HG02623 (cell line): ENCODE results near the gene B4GALNT4.
"Not testable (repeated sequence)": the region's sequence is repeated elsewhere in the genome, so short reads cannot be mapped to it uniquely, and the experiment has no call there.

Source experiments
- ATAC-seq: cut with Tn5 transposase; IDR thresholded peaks from one replicate; pipeline ENCODE4 v1.9.1; 2021; ENCODE audit warnings: moderate library complexity; ENCODE audit not compliant: unreplicated experiment

B4GALNT4 gene

DNA sequence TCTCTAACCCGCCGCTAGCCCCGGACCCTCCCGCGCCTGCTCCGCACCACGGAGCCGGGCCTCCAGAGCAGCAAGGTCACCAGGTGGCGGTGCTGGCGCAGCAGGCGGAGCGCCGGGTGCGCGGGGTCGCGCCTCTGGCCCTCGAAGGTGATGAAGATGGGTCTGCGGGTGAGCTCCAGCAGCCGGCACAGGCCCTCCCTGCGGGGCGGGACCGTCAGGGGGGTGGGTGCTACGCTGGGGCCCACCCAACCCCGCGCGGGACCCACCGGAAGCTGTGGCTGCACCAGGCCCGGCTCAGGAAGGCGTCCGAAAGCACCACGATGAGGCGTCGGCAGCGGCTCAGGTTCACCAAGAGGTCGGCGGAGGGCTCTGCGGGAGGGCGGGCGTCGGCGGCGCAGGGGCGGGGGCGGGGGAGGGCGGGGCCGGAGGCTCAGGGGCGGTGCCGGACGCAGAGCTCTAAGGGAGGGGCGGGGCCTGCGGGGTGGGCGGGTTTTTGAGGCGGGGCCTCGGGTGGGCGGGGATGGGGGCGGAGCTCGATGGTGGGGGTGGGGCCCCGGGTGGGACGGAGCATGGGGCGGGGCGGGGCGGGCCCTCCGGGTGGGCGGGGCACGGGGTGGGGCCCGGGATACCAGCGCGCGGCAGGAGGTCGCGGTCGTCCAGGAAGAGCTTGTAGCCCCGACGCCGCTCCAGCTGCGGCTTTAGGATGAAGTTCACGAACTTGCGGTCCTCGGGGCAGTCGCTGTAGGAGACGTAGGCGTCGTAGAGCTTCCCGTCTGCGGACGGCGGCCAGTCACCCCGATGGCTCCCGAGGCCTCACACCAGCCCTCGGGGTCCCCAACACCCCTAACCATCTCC, 37.7 kb downstream of the B4GALNT4 start:
- ATAC-seq: peak; percentile 62

- no peak for ATAC-seq
These were observed 38.4 kb downstream of the B4GALNT4 start for GRCh38 chr11:407651-408123.

GRCh38 chr11:408154-409007, 39.1 kb downstream of the B4GALNT4 start:
- no peak for ATAC-seq

- no peak for ATAC-seq
These were observed 39.8 kb downstream of the B4GALNT4 start for GRCh38 chr11:409008-409599.

- ATAC-seq: no peak
These were observed 40.5 kb downstream of the B4GALNT4 start for GRCh38 chr11:409600-410483.

DNA sequence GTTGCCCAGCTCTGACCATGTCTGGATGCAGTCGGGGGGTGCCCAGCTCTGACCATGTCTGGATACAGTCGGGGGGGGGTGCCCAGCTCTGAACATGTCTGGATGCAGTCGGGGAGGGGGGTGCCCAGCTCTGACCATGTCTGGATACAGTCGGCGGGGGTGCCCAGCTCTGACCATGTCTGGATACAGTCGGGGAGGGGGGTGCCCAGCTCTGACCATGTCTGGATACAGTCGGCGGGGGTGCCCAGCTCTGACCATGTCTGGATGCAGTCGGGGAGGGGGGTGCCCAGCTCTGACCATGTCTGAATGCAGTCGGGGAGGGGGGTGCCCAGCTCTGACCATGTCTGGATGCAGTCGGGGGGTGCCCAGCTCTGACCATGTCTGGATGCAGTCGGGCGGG, 41.4 kb downstream of the B4GALNT4 start:
- not testable (repeated sequence) for ATAC-seq

DNA sequence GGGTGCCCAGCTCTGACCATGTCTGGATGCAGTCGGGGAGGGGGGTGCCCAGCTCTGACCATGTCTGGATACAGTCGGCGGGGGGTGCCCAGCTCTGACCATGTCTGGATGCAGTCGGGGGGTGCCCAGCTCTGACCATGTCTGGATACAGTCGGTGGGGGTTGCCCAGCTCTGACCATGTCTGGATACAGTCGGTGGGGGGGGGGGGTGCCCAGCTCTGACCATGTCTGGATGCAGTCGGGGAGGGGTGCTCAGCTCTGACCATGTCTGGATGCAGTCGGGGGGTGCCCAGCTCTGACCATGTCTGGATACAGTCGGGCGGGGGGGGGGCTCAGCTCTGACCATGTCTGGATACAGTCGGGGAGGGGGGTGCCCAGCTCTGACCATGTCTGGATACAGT, 42.2 kb downstream of the B4GALNT4 start:
- not testable (repeated sequence) for ATAC-seq

- no peak for ATAC-seq
These were observed 43.4 kb downstream of the B4GALNT4 start for GRCh38 chr11:412641-413119.

- ATAC-seq: no peak
These were observed 44.1 kb downstream of the B4GALNT4 start for GRCh38 chr11:413120-414081.

DNA sequence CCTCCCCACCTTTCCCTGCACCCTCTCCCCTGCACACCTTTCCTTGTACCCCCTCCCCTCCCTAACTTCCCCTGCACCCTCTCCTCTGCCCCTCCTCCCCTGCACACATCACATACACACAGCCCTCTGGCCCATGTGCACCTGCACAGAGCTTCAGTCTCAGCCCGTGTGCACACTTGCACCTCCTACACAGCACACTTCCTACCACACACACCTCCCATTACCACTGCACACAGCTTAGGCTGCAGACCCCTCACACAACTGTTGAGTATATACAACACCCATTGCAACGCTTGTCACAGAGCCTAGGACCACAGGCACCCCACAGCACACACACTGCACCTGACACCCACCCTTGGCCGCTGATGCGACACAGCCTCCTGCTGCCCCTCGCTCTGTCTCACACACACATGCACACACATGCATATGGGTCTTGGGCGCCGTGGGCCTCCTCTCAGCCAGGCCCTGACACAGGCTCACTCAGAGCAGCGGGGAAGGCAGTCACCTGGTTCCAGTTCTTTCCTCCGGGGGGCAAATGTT, 45.1 kb downstream of the B4GALNT4 start:
- ATAC-seq: no peak

DNA sequence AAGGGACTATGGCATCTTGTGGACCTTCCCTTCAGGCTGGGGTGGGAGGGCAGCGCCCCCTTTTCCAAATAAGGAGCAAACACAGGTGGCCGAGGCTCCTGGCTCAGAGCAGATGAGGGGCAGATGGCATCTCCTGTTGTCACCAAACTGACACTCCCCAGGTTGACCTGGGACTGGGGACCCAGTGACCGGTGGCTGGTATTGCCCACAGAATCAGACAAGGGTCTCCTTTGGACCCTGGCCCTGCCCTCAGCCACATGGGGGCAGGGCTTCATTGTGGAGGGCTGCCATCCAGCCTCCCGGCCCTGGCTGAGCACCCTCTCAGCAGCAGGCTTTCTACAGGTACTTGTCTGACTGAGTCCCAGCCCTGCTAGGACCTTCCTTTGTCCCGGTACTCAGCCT, 46.3 kb downstream of the B4GALNT4 start:
- ATAC-seq: no peak

- ATAC-seq: no peak
These were observed 46.9 kb downstream of the B4GALNT4 start for GRCh38 chr11:416051-416756.

DNA sequence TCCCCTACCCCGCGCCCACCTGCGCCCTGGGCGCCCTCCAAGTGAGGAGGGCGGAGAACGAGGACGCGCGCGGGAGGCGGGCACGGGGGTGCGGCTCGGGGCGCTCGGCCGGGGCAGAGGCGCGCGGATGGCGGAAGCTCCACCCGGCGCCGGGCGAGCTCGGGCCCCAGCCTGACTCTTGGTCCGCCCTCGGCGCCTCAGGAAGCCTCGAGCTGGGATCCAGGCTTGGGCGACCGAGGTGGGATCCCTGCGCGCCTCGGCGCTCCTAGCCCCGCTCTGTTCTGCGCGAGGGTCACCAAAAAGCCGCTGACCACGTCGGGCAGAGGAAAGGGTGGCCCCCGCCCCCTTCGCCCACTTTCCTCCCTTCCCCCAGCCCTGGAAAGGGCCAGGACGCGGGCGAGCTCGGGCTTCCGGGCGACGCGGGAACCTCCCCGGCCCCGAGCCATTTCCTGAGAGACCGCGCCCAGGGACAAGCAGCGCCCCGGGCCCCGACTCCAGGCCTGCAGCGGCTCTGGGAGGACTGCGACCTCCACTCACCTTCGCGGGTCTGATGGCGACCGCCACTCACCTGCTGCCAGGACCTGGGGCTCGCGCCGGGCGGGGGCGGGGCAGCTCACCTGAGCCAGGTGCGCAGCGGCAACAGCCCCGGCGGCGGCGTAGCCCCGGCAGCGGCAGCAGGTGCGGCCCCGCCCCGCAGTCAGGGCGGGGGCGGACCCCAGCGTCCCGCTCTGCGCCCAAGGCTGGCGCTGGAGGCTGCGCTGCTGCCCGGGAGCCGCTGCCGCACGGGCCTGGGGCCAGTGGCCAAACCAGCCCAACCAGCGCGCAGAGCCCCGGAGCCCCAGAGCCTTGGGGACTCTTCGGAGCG, 47.7 kb downstream of the B4GALNT4 start:
- no peak for ATAC-seq

- ATAC-seq: no peak
These were observed 48.5 kb downstream of the B4GALNT4 start for GRCh38 chr11:417652-418342.

DNA sequence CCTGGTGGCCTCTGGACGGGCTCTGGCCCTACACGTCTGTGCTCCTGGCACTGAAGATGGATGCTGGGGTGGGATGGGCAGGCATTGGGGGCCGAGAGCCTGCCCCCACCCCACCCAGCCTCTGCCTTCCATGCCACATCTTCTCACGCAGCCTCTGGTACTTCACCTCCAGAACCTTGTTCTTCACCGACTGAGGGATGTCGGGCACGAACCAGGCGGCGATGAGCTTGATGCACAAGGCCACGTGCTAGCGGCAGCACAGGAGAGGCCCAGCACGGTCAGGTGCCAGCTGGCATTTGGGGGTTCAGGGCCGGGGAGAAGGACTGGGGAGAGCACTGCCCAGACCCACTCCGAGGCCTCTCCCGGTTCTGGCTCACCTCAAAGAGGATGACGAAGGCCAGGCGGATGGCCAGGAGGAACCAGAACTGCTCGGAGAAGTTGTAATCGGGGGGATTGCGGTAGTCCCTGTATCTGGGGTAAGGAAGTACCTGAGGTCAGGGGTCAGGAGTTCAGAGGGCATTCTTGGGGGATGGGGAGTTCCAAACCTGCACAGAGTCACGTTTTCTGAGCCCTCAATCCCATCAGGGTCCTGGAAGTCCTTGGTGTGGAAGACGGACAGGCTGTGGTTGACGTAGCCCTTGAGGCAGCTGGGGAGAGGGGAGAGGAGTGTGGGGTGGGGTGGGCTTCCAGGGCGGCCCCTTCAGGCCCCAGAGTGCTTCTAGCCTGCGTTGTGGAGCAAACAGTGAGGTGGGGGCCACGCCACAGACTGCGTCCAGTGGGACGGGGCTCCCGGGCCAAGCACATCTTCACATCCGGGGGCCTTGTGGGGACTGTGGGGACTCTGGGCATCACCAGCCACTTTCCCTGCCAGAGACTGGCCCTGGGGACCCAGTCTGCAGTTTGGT, 49.3 kb downstream of the B4GALNT4 start:
- ATAC-seq: no peak
